HUES48 (cell line): Measurements from ENCODE around the gene NCOA7.

ENCODE experiments used
- H3K27ac ChIP-seq: one replicate; pipeline ENCODE4 v1.7.0; 2013; ENCODE audit warnings: low read depth, low read length, inconsistent platforms
- H3K27me3 ChIP-seq: 2 replicates; pipeline ENCODE4 v1.6.1; 2013; ENCODE audit warnings: mild to moderate bottlenecking, low read length; ENCODE audit not compliant: control insufficient read depth, insufficient read depth
- H3K36me3 ChIP-seq: 2 replicates; pipeline ENCODE4 v1.6.1; 2013; ENCODE audit warnings: low read length; ENCODE audit not compliant: control insufficient read depth, insufficient read depth
- H3K4me1 ChIP-seq: 2 replicates; pipeline ENCODE4 v1.6.1; 2013; ENCODE audit warnings: mild to moderate bottlenecking, low read length; ENCODE audit not compliant: control insufficient read depth, insufficient read depth
- H3K4me3 ChIP-seq: 2 replicates; pipeline ENCODE4 v1.5.1; 2013; ENCODE audit warnings: mild to moderate bottlenecking, low read depth, low read length
- H3K9ac ChIP-seq: 2 replicates; pipeline ENCODE4 v1.6.1; 2013; ENCODE audit warnings: mild to moderate bottlenecking, low read depth, low read length, moderate library complexity
- H3K9me3 ChIP-seq: 2 replicates; pipeline ENCODE4 v1.6.1; 2013; ENCODE audit warnings: low read length; ENCODE audit not compliant: control insufficient read depth, insufficient read depth

Gene NCOA7

DNA sequence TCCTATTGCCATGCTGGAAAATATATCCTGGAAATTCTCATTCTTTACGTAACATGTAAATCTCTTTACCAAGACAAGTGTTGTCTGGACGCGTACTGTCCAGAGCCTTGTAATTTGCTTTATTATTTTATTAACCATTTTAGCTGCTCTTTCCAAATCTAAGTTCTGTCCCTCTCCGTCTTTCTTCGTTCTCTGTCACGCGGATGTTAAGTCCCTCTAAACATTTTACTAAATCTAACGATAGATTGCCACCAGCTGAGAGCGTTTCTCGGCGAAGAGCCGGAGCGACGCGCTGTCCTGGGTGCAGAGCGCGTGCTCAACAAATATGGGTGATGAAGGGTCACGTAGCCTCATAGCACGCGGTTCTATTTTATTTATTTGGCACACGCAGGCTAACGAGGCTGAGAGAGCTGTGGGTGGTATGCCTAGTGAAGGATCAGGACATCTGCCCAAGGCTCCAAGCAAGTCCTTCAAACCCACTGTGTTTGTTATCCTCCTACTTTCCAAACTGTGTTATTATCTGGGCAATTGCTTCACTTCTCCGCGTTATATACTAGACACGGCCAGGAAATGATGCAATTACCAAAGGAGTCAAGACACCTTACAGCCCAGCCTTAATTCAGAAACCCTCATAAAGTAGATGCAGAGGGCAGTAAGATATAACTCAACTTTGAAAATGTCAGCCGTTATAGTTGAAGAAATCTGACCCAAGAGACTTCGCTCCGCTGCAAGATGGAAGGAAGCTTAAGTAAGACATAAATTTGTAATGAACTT, 10.0 kb upstream of the NCOA7 start:
- H3K9me3 ChIP-seq = no peaks in the 10 kb centered on the region
- H3K27me3 ChIP-seq = no peaks in the 10 kb centered on the region
- peaks cover 4% of the 10 kb centered on the region; the same call in 1 of the 2 replicates for H3K4me1 ChIP-seq
- peak overlapping the region; percentile 87 for H3K9ac ChIP-seq
- no peaks in the 10 kb centered on the region for H3K36me3 ChIP-seq
- H3K4me3 ChIP-seq = peak overlapping the region; percentile 89
- H3K27ac ChIP-seq = peak overlapping the region; percentile 36

DNA sequence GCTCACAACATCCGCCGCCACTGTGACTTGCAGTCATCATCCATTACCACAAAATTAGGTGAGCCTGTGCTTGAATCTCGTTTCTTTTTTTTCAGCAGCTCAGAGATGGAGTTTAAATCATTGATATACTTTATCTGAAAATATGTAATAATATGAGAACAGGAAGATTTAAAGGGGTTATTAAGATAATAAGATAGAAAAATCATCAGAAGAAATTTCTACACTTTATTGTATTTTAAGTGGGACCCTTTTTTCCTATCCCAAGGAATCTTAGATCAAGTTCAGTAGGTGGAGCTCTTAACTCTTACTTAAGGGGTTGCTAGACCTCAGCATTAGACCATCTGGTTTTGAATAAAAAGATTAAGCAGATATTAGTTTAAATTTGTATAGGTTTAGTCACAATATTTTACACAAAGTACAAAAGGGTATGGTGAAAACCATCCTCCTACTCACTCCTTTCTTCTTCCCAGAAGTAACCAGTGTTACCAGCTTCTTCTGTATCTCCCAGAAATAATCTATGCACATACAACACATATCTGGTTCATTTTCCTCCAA, 9.4 kb upstream of the NCOA7 start:
- H3K4me1 ChIP-seq = peaks cover 4% of the 10 kb centered on the region; the same call in 1 of the 2 replicates
- no peaks in the 10 kb centered on the region for H3K36me3 ChIP-seq
- peak overlapping the region; percentile 87 for H3K9ac ChIP-seq
- H3K4me3 ChIP-seq = peak overlapping the region; percentile 89
- no peak overlapping the region for H3K27ac ChIP-seq
- no peaks in the 10 kb centered on the region for H3K27me3 ChIP-seq
- no peaks in the 10 kb centered on the region for H3K9me3 ChIP-seq

DNA sequence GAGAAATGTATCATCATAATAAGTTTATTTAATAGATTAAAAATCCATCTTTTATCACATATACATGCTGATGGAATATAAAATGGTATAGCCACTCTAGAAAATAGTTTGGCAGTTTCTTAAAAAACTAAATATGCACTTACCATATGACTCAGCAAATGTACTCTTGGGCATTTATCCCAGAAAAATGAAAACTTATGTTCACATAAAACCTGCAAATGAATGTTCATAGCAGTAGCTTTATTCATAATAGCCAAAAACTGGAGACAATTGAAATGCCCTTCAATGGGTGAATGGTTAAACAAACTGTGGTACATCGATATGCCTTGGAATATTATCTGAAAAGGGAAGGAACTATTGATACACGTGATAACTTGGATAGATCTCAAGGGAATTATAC, 6.4 kb upstream of the NCOA7 start:
- H3K9me3 ChIP-seq = no peaks in the 10 kb centered on the region
- H3K27ac ChIP-seq = no peak overlapping the region
- H3K4me3 ChIP-seq = no peak overlapping the region
- H3K9ac ChIP-seq = no peak overlapping the region
- H3K27me3 ChIP-seq = no peaks in the 10 kb centered on the region
- no peaks in the 10 kb centered on the region for H3K36me3 ChIP-seq
- peaks cover 4% of the 10 kb centered on the region for H3K4me1 ChIP-seq

DNA sequence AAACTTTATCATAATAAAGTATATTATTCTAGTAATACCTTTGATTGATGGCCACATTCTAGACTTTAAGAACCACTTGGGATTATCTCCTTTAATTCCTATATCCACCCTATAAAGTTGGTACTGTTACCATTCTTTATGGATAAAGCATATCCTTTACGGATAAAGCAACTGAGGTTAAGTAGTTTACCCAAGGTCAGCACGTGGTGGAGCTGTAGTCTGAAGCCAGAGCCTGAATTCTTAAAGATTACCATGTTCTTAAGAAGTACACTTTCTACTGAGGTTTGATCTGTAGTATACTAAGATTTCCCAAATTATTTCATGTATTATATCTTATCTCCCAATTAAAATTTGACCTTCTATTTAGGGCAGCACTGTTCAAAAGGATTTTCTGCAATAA, 3.0 kb upstream of the NCOA7 start:
- Histone ChIP-seq H3K27ac (no peak overlapping the region), H3K9me3 (no peaks in the 10 kb centered on the region), H3K27me3 (peaks cover 6% of the 10 kb centered on the region; the same call in 1 of the 2 replicates), H3K4me3 (no peak overlapping the region), H3K9ac (no peak overlapping the region), H3K36me3 (no peaks in the 10 kb centered on the region), H3K4me1 (peaks cover 12% of the 10 kb centered on the region)

DNA sequence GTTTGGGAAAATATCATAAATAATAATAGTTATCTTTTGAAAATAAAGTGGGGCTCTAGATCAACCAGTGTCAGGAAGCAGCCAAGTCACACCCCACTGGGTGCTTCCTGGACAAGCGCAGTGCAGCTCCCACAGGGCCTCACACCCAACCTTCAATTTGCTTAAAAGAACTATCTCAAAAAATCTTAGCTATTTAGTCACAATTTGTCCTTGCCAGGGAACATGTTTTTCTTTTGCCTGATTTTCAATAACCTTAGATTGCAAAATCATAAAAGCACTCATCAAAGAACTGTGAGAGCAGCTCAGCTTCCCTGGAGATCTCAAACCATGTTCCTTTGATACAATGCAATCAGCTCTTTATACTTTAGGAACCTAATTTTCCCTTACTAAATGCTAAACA, 1.6 kb upstream of the NCOA7 start:
- H3K9ac ChIP-seq = no peak overlapping the region
- H3K9me3 ChIP-seq = no peaks in the 10 kb centered on the region
- H3K27me3 ChIP-seq = peaks cover 6% of the 10 kb centered on the region; the same call in 1 of the 2 replicates
- no peak overlapping the region for H3K27ac ChIP-seq
- H3K4me3 ChIP-seq = peak overlapping the region; percentile 87
- no peaks in the 10 kb centered on the region for H3K36me3 ChIP-seq
- H3K4me1 ChIP-seq = peaks cover 18% of the 10 kb centered on the region

DNA sequence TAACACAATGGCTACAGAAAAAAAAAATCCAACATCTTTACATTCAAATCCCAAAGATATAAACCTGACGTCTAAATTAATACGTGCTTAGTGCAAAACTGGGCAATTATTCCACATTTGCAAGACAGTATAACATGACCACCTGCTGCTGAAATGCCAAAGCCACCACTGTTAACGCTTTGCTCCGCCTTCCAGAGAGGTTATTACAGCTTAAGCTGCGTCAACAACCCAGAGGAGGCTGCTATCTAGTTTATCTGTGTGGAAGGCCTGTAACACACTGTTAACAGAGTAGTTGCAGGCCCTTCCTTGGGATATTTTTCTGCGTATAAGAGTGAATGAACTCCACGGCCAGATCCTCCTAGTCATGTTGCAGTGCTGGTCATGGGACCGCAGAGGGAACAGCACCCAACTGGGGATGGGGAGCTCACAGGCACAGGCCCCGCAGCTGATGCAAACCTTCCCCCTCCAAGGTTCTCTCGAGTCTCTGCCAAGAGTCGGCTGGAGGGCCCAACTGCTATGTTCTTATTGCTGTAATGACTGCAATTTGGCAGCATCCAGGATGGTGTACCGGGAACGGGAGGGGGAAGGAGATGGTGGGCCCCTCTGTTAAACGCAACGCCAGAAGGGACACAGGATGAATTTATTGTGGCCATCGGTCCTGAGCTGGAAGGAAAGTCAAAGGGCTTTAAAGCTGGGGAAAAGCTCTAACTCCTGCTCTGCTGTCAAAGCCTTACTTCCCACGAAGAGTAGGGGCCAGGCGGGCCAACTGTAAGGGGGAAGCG, 993 bp upstream of the NCOA7 start:
- H3K4me1 ChIP-seq = peaks cover 18% of the 10 kb centered on the region
- no peaks in the 10 kb centered on the region for H3K36me3 ChIP-seq
- H3K27me3 ChIP-seq = peaks cover 6% of the 10 kb centered on the region; the same call in 1 of the 2 replicates
- H3K4me3 ChIP-seq = peak overlapping the region; percentile 87
- H3K27ac ChIP-seq = peak overlapping the region; percentile 60
- peak overlapping the region; percentile 65 for H3K9ac ChIP-seq
- H3K9me3 ChIP-seq = no peaks in the 10 kb centered on the region

DNA sequence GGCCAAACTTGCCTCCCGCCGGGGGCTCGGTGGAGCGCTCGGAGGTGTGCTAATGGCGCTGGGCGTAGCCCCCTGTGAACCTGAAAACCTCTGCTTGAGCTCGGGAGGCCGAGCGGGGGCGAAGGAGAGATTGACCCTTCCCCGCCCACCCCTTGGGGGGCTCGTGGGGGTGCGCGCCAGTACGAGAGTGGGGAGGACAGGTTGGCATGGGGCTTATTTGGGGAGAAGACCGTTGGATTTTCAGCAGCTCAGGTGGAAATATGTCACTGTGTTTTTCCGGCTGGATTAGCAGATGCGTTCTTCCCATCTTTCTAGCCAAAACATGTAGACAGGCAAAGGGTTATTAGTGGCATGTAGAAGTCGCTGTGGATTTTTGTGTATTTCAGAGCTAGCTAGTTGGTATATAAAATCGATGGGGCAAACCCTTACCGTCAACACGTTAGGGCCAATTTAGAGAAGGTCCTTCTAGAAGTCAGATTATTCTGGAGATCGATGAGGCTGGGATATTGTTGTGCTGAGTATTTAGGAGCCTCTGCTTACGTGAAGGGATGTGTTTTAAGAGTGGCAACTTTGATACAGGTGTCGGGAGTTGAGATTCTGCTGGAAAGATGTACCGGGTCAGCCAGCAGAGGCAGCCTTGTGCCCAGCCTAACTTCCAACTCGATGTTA, 525 bp downstream of the NCOA7 start:
- Histone ChIP-seq H3K27me3 (peaks cover 6% of the 10 kb centered on the region; the same call in 1 of the 2 replicates), H3K4me1 (peaks cover 18% of the 10 kb centered on the region), H3K27ac (no peak overlapping the region), H3K9ac (peak overlapping the region; percentile 65; the same call in 1 of the 2 replicates), H3K4me3 (peak overlapping the region; percentile 87), H3K36me3 (no peaks in the 10 kb centered on the region), H3K9me3 (no peaks in the 10 kb centered on the region)

DNA sequence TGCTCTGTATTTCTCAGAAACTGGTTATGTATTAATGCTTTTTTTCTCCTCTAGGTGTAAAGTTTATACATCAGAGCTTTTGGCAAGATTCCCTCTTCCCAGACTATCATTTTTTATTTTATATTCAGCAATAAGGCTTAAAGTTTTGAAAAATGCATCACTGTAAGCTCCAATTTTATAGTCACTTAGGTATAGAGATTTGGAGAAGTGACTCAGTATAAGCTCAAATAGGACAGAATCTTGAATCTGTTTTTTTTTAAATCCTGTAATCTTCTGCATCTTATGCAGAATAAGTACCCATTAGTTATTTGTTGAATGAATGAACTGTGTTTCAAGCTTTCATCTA, 1.0 kb downstream of the NCOA7 start:
- H3K9me3 ChIP-seq = no peaks in the 10 kb centered on the region
- no peak overlapping the region for H3K9ac ChIP-seq
- H3K27ac ChIP-seq = no peak overlapping the region
- H3K36me3 ChIP-seq = no peaks in the 10 kb centered on the region
- H3K4me1 ChIP-seq = peaks cover 18% of the 10 kb centered on the region
- H3K4me3 ChIP-seq = peak overlapping the region; percentile 87
- peaks cover 6% of the 10 kb centered on the region; the same call in 1 of the 2 replicates for H3K27me3 ChIP-seq

DNA sequence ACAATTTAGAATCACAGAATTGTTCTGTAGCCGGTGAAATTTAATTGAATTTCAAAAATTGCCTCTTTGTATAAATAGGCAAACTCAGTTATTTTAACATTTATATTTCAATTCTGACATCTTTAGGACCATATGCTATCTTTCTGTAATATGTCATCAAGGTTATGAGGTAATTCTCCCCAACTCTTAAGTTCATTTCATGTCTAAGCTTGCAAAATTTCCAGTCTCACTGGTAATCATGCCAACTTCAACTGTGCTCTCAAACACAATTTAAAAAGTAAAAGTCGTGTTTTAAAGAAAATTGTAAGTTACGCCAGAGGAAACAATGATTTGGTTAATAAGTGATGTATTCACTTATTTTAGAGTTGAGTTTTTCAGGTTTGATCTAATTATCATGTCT, 1.4 kb downstream of the NCOA7 start:
- H3K27me3 ChIP-seq = peaks cover 6% of the 10 kb centered on the region; the same call in 1 of the 2 replicates
- H3K4me3 ChIP-seq = no peak overlapping the region; the same call in 1 of the 2 replicates
- no peaks in the 10 kb centered on the region for H3K9me3 ChIP-seq
- H3K9ac ChIP-seq = no peak overlapping the region
- H3K36me3 ChIP-seq = no peaks in the 10 kb centered on the region
- H3K4me1 ChIP-seq = peaks cover 18% of the 10 kb centered on the region
- no peak overlapping the region for H3K27ac ChIP-seq

DNA sequence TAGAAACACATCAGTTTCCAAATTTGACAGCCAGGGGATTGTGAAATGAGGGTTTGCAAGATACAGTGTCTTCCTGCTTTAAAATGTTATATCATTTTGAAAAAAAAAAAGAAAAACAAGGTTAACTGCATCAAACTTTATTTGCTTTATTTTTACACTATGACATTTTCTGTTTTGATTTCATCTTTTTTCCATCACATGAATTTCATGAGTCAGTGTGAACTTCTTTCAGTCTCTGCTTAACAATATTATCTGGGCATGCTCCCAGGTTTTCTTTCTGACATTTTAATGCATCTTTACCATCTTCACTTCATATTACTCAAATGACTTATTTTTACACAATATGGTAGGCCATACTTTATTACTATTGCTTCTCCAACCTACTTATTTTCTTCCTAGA, 1.9 kb downstream of the NCOA7 start:
- H3K9ac ChIP-seq = no peak overlapping the region
- H3K27me3 ChIP-seq = peaks cover 6% of the 10 kb centered on the region; the same call in 1 of the 2 replicates
- no peak overlapping the region for H3K27ac ChIP-seq
- H3K4me3 ChIP-seq = no peak overlapping the region
- H3K36me3 ChIP-seq = no peaks in the 10 kb centered on the region
- H3K4me1 ChIP-seq = peaks cover 18% of the 10 kb centered on the region
- H3K9me3 ChIP-seq = no peaks in the 10 kb centered on the region
